BJ (cell line): ENCODE results near the gene ABHD11. TPM values are rescaled to one million over a fixed set of nuclear protein-coding genes. Genes with fewer than 3 reads are reported as not detected.

ENCODE experiments used
- CTCF ChIA-PET: fragments of 350-600 bp; formaldehyde crosslinking; extraction: SDS; loops from one replicate; lab custom pipeline; 2021; ENCODE audit warnings: antibody characterized with exemption, inconsistent platforms; lab: Yijun Ruan, JAX
- POLR2A ChIA-PET: fragments of 300-600 bp; sonication (Branson Sonifier 250); formaldehyde crosslinking; extraction: SDS; loops from one replicate; lab custom pipeline; 2021; ENCODE audit warnings: antibody characterized with exemption; lab: Charles Lee
- DNase-seq: peaks from one replicate; pipeline ENCODE4 v3.0.0-alpha.2; 2011; ENCODE audit warnings: low read depth
- H3K27me3 ChIP-seq: 2 replicates; pipeline ENCODE4 v1.6.0; 2011; ENCODE audit warnings: low read length; ENCODE audit not compliant: control insufficient read depth, insufficient read depth
- H3K36me3 ChIP-seq: 2 replicates; pipeline ENCODE4 v1.5.1; 2011; ENCODE audit warnings: low read length; ENCODE audit not compliant: control insufficient read depth, insufficient read depth
- H3K4me3 ChIP-seq: 2 replicates; pipeline ENCODE4 v1.5.1; 2011; ENCODE audit warnings: low read depth, mild to moderate bottlenecking, control low read depth, low read length
- polyA plus RNA-seq: library from polyadenylated mRNA; depleted of rRNA; stranded (reverse); fragments of >200 nt; gene quantifications from 2 replicates; pipeline ENCODE4 v1.2.3, GENCODE V29; 2011
- TF ChIP-seq, protein P1 (sequence below): IDR thresholded peaks from 2 replicates; pipeline ENCODE4 v1.5.1; 2011; ENCODE audit warnings: low read depth, mild to moderate bottlenecking, control low read depth, inconsistent platforms, low read length, moderate library complexity; ENCODE audit not compliant: insufficient read depth

Gene ABHD11
- polyA plus RNA-seq, 1 experiment: 16.9 TPM

DNA sequence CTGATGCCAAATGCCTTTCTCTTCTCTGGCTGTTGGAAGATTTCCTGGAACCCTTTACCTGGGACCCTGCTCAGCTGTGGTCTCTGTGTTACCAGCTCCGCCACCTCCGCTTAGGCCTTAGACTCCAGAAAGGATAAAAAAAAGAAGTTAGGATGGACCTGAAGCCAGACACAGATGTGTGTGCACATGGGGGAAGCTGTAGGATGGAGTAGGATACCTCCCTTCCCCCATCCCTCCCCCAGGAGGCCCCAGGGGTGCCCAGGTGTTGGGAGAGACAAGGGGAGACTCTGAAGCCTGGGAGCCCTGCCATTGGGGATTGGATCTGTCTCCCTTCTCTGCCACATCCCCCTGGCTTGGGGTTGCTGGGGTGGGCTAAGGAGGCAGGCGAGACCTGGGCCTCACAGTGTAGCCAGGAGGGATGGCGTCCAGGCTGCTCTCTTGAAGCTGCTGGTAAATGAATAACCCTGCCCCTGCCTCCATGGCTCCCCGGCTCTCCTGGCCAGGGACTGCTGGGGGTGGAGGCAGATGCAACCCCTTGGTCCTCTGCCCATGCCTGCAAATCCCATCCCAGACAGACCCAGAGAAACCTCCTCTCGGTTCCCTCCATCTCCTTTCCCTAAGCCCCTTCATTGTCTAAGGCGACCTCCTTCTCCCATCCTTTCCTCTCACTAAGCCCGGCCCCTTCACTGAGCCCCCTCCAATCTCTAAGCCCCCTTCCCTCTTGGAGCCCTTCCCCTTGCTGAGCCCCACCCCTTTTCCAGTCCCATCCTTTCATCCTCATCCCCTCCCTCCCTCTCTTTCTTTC lies 23.5 kb upstream of the ABHD11 start:
- H3K4me3 ChIP-seq: no peak overlapping the region
- TF ChIP-seq, protein P1, sequence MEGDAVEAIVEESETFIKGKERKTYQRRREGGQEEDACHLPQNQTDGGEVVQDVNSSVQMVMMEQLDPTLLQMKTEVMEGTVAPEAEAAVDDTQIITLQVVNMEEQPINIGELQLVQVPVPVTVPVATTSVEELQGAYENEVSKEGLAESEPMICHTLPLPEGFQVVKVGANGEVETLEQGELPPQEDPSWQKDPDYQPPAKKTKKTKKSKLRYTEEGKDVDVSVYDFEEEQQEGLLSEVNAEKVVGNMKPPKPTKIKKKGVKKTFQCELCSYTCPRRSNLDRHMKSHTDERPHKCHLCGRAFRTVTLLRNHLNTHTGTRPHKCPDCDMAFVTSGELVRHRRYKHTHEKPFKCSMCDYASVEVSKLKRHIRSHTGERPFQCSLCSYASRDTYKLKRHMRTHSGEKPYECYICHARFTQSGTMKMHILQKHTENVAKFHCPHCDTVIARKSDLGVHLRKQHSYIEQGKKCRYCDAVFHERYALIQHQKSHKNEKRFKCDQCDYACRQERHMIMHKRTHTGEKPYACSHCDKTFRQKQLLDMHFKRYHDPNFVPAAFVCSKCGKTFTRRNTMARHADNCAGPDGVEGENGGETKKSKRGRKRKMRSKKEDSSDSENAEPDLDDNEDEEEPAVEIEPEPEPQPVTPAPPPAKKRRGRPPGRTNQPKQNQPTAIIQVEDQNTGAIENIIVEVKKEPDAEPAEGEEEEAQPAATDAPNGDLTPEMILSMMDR: no peak
- DNase-seq: no peak
- ChIA-PET POLR2A (no interaction called here), CTCF (no interaction called here)
- H3K27me3 ChIP-seq: no peaks in the 10 kb centered on the region
- H3K36me3 ChIP-seq: no peaks in the 10 kb centered on the region

- Histone ChIP-seq H3K27me3 (no peaks in the 10 kb centered on the region), H3K36me3 (no peaks in the 10 kb centered on the region), H3K4me3 (no peak overlapping the region)
- TF ChIP-seq, protein P1: no peak
- CTCF ChIA-PET: no interaction called here
- POLR2A ChIA-PET: no interaction called here
- no peak for DNase-seq
These were observed 20.1 kb upstream of the ABHD11 start for GRCh38 chr7:73758581-73759138.

DNA sequence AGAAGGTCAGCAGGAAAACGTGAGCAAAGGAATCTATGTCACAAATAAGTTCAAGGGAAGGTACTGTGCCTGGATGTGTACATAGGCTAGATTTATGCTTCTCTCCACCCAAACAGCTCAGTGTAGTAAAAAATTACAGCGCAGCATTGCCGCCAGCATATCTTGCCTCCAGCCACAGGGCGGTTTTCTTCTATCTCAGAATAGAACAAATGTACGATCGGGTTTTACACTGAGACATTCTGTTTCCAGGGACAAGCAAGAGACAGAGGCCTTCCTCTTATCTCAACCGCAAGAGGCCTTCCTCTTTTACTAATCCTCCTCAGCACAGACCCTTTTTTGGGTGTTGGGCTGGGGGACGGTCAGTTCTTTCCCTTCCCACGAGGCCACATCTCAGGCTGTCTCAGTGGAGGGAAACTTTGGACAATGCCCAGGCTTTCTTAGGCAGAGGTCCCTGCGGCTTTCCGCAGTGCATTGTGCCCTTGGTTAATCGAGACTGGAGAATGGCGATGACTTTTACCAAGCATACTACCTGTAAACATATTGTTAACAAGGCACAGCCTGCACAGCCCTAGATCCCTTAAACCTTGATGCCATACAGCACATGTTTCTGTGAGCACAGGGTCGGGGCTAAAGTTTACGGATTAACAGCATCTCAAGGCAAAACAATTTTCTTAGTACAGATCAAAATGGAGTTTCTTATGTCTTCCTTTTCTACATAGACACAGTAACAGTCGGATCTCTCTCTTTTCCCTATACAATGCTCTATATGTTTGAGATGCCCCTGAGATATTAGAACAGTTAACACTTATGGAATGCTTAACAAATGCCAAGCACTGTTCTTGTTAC lies 11.6 kb upstream of the ABHD11 start:
- DNase-seq: no peak
- POLR2A ChIA-PET: no interaction called here
- CTCF ChIA-PET: no interaction called here
- no peaks in the 10 kb centered on the region for H3K36me3 ChIP-seq
- no peak overlapping the region for H3K4me3 ChIP-seq
- TF ChIP-seq, protein P1: no peak
- H3K27me3 ChIP-seq: no peaks in the 10 kb centered on the region

DNA sequence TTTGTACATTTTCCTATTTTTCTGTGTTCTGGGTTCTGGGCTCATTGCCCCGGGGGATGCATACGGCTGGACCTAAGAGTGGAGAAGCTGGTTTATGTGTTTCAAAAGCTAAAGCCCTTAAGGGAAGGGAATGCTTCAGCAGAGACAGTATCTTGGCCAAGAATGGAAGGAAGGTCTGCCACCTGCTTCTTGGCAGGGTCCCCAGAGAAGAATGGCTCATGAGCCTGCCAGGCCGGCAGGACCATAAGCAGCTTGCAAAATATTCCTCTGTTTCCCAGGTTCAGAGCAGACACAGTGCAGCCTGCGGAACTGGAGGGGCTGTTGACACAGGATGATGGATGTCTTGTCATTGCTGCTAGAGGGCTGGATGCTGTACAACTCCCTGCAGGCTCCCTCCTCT lies 7.8 kb upstream of the ABHD11 start:
- ChIA-PET POLR2A (no interaction called here), CTCF (interaction anchor here (1.1 kb wide), 1 partner anchor 108 kb away, joined by 3 read pairs; no protein-coding TSS in a partner anchor)
- Histone ChIP-seq H3K36me3 (no peaks in the 10 kb centered on the region), H3K27me3 (no peaks in the 10 kb centered on the region), H3K4me3 (no peak overlapping the region)
- TF ChIP-seq, protein P1: no peak
- no peak for DNase-seq
